Heart right ventricle (tissue), 16 donors: ENCODE measurements around the gene ASAP2. TPM values are rescaled to one million over a fixed set of nuclear protein-coding genes. Genes with fewer than 3 reads are reported as not detected.
A peak's percentile ranks its signal among the peaks of the same experiment; 100 is the strongest.

Experiments used
- ATAC-seq, 8 donors: fragments of 200-7000 bp; cut with Tn5 transposase; one replicate each; pipeline ENCODE4 v1.9.1; 2020; ENCODE audit warnings: mild to moderate bottlenecking in 8 of 8, moderate library complexity in 8 of 8, moderate number of reproducible peaks in 1 of 8
- DNase-seq, 2 donors: peaks; one replicate each; pipeline ENCODE4 v3.0.0-alpha.2; 2020
- H3K27ac ChIP-seq, 10 donors: fragments of 200-600 bp; sonication (generic) in 2 of 10; one replicate each; pipeline versions ENCODE4 v1.5.0 to v1.8.0; 2020 to 2022; ENCODE audit warnings: mild to moderate bottlenecking in 3 of 10
- H3K27me3 ChIP-seq, 7 donors: fragments of 200-600 bp; one replicate each; pipeline ENCODE4 v1.8.0; 2021 to 2022; ENCODE audit warnings: mild to moderate bottlenecking in 2 of 7
- H3K36me3 ChIP-seq, 9 donors: fragments of 200-600 bp; sonication (generic) in 1 of 9; one replicate each; pipeline versions ENCODE4 v1.5.0 to v1.8.0; 2020 to 2022; ENCODE audit warnings: mild to moderate bottlenecking in 2 of 9
- H3K4me1 ChIP-seq, 9 donors: fragments of 200-600 bp; sonication (generic) in 1 of 9; one replicate each; pipeline versions ENCODE4 v1.5.0 to v1.8.0; 2020 to 2022; ENCODE audit warnings: mild to moderate bottlenecking in 4 of 9
- H3K4me3 ChIP-seq, 10 donors: fragments of 200-600 bp; sonication (generic) in 2 of 10; one replicate each; pipeline versions ENCODE4 v1.5.0 to v1.8.0; 2020 to 2022; ENCODE audit warnings: mild to moderate bottlenecking in 7 of 10, moderate library complexity in 2 of 10
- H3K9me3 ChIP-seq, 11 donors: fragments of 200-600 bp in 10 of 11; sonication (generic) in 2 of 11; one replicate each; pipeline versions ENCODE4 v1.5.0 to v1.8.0; 2013 to 2022; ENCODE audit warnings: mild to moderate bottlenecking in 2 of 11, control low read depth in 1 of 11, moderate library complexity in 1 of 11
- WGBS, 2 donors: extraction: QIAGEN DNeasy Blood & Tissue Kit; methylation state at CpG; one replicate each; pipeline ENCODE4 v1.1.7; 2013; ENCODE audit warnings: inconsistent platforms in 1 of 2; 5-methylcytosine and 5-hydroxymethylcytosine counted together
- intact Hi-C, 10 donors: fragments of 100-400 bp; cut with DNase I; formaldehyde crosslinking; loops; one replicate each; pipeline versions ENCODE4 v1.11.1 to v1.14.2; 2022
- polyA plus RNA-seq, 2 donors: library from polyadenylated mRNA; stranded (reverse); fragments of 200-250 nt; gene quantifications; one replicate each; pipeline ENCODE4 v1.2.3, GENCODE V29; 2013
- total RNA-seq, 10 donors: library from RNA; stranded (reverse); fragmentation: NEBNext Ultra II Directional in 3 of 10; extraction: Animal tissue kit (Norgen Biotek cat#: 25700) in 3 of 10; gene quantifications; one replicate each; pipeline versions ENCODE4 v1.2.1 to v1.2.4, GENCODE V29; 2021 to 2023
- TF ChIP-seq, protein P1 (sequence below), 9 donors: fragments of 200-600 bp; sonication (generic) in 2 of 9; IDR thresholded peaks; one replicate each; pipeline versions ENCODE4 v1.5.0 to v1.8.0; 2021 to 2022; ENCODE audit warnings: antibody characterized with exemption in 9 of 9, mild to moderate bottlenecking in 5 of 9, moderate library complexity in 1 of 9
- donor health status: Arrhythmogenic right ventricular cardiomyopathy.
- donor health status: ischemic (EF 13 %, LVEDD 7.1; RV severe dilation, severe dysfunction).
- donor health status: healthy with polysubstance abuse.
- donor health status: DM: no; HTN: yes; CAD: no.
- donor health status: DM: no; HTN: no; CAD: no.
- donor health status: ischemic (EF 25% LVEDD 6.9; RV normal size, moderate dysfunction).
- donor health status: ischemic (EF 25% LVEDD 5.7; RV mildly dilated, moderate dysfunction).
- donor health status: healthy.
- donor health status: DM: yes; HTN: yes; CAD: no.
- donor health status: Ischemic cardiomyopathy.
- donor health status: ischemic (EF 35%, LVEDD 5.7; RV mildly dilated, moderate dysfunction).
- donor health status: nonischemic (EF 11% LVEDD 7.7; RV severe dilation, severe dysfunction).
- donor health status: DM: yes; HTN: yes; CAD: no.
- donor health status: PGD.
- donor health status: ischemic (EF 29% LVEDD 5.4; RV normal size, mild dysfunction).
- donor health status: nonischemic (EF 23%, LVEDD 6.1; RV moderate dilation, normal function).

The ASAP2 gene
- total and polyA plus RNA-seq, 12 donors, result 5.4 to 17.3 (median 11.8) TPM

DNA sequence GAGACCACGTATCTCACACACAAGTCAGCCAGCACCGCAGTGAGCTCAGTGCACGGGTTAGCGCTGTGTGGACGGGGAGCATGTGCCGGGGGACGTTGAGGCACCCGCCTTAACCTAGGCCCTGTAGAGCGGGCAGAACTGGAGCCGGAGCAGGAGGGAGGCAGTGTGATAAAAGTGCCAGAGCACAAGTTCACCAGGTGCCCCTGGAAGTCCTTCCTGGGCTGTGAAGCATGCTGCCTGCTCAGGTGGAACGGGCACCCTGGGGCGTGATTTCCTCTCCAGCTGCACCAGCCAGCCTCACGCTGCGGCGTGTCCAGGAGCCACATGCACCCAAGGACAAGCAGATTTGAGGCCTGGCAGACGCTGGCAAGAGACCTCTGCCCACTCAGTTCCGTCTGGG is 166.4 kb downstream of the ASAP2 start:
- ATAC-seq, result no peak
- H3K9me3 ChIP-seq, result no peaks in the 10 kb centered on the region
- H3K36me3 ChIP-seq, result peaks cover 0 to 99% (median 5%) of the 10 kb centered on the region in 9 donors
- H3K4me3 ChIP-seq, result no peak overlapping the region
- TF ChIP-seq, protein P1, sequence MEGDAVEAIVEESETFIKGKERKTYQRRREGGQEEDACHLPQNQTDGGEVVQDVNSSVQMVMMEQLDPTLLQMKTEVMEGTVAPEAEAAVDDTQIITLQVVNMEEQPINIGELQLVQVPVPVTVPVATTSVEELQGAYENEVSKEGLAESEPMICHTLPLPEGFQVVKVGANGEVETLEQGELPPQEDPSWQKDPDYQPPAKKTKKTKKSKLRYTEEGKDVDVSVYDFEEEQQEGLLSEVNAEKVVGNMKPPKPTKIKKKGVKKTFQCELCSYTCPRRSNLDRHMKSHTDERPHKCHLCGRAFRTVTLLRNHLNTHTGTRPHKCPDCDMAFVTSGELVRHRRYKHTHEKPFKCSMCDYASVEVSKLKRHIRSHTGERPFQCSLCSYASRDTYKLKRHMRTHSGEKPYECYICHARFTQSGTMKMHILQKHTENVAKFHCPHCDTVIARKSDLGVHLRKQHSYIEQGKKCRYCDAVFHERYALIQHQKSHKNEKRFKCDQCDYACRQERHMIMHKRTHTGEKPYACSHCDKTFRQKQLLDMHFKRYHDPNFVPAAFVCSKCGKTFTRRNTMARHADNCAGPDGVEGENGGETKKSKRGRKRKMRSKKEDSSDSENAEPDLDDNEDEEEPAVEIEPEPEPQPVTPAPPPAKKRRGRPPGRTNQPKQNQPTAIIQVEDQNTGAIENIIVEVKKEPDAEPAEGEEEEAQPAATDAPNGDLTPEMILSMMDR (IDR thresholded peaks at IDR 0.05), result no peak
- H3K27me3 ChIP-seq, result no peaks in the 10 kb centered on the region
- no peak for DNase-seq
- intact Hi-C loops, result loop anchor here in 2 of 10 donors (5.0 to 10.0 kb wide), 2 partner anchors 228 to 231 kb away; no protein-coding TSS in a partner anchor
- peaks cover 0 to 18% (median 13%) of the 10 kb centered on the region in 9 donors for H3K4me1 ChIP-seq
- 96 to 97% methylated on average over 17 of the region's 17 CpGs for WGBS, 2 donors
- H3K27ac ChIP-seq, result no peak overlapping the region

DNA sequence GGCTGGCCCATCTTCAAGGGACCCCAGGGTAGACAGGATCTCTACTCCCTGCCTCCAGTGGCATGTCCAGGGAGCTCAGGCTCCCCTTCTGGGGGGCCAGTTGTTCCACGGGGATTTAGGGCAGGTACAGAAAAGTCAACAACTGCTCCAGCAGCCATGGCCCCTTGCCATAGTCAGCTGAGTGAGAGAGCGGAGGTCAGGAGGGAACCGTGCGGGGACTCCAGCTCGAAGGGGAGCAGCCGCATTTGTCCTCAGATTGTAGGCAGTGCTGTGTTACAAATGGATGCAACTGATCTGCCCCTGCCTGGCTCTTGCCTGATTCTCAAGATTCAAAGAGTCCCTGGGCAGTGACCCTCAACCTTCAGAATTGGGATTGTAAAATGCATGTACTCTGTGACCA is 166.9 kb downstream of the ASAP2 start:
- Histone ChIP-seq H3K27ac (no peak overlapping the region), H3K4me3 (no peak overlapping the region), H3K9me3 (no peaks in the 10 kb centered on the region), H3K27me3 (no peaks in the 10 kb centered on the region), H3K36me3 (peaks cover 0 to 99% (median 5%) of the 10 kb centered on the region in 9 donors), H3K4me1 (peaks cover 0 to 22% (median 15%) of the 10 kb centered on the region in 9 donors)
- WGBS, 2 donors, result 91 to 93% methylated on average over 6 of the region's 6 CpGs
- ATAC-seq (no peak), DNase-seq (no peak)
- TF ChIP-seq, protein P1 (IDR thresholded peaks at IDR 0.05), result no peak
- intact Hi-C loops, result loop anchor here in 2 of 10 donors (5.0 to 10.0 kb wide), 2 partner anchors 229 to 231 kb away; no protein-coding TSS in a partner anchor

DNA sequence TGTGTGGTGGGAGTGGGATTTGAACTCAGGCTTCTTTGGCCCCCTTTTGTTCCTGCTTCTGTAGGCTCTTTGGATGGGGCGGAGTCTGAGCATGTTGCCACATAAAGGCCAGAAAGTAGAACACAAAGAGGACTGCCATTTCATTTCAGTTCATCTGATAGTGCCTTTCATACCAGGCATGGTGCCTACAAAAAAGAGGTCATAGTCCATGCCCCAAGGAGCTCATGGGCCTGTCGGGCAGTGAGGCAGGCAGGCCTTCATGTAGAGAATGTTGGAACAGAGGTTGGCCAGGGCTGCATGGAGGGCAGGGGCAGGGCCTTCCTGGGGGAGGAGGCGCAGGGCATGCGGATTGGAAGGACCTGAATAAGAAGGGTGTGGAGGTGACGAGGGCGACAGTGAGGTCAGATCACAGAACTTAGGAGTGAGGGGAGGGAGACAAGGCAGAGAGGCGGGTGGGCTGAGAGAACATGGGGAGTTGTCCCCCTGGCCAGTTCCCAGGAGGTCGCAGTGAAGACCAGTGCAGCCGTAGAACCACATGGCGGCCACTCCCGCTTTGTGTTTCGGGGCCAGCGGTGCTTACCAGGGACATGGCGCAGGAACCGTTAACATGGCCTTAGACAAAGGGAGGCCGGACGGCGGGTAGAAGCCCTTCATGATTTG is 167.6 kb downstream of the ASAP2 start:
- no peak for DNase-seq
- Histone ChIP-seq H3K9me3 (no peaks in the 10 kb centered on the region), H3K36me3 (peaks cover 0 to 99% (median 5%) of the 10 kb centered on the region in 9 donors), H3K27ac (no peak overlapping the region), H3K27me3 (no peaks in the 10 kb centered on the region), H3K4me1 (peaks cover 0 to 30% (median 22%) of the 10 kb centered on the region in 9 donors), H3K4me3 (no peak overlapping the region)
- no peak for ATAC-seq
- WGBS, 2 donors, result 92 to 96% methylated on average over 18 of the region's 18 CpGs
- intact Hi-C loops, result loop anchor here in 2 of 10 donors (5.0 to 10.0 kb wide), 2 partner anchors 229 to 232 kb away; no protein-coding TSS in a partner anchor
- TF ChIP-seq, protein P1 (IDR thresholded peaks at IDR 0.05), result no peak

DNA sequence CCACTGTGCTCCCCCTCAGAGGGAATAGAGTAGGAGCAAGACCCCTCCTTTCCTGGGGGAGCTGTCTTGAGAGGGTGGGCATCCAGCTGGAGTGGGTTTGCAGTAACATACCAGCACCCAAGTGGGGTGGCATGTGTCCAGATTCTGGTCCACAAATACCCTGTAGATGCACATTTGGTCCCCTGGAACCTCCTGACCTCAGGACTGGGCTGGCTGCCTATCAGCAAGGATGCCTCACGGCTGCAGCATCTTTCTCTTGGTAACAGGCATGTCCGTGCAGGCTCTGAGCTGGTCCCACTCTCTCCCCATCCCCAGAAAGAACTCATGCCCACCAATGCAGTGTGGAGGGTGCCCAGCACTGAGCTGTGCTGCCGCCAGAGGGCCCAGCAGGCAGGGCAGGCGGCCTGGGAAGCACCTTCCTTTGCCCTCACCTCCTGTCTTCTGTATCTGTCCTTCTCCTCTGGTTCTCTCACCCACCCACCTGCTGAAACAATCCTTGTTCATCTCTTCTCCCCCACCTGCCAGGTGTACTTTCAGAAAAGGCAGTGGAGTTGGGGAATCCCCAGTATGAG is 169.3 kb downstream of the ASAP2 start:
- WGBS, 2 donors, result 74 to 93% methylated on average over 4 of the region's 4 CpGs
- TF ChIP-seq, protein P1 (IDR thresholded peaks at IDR 0.05), result no peak
- Histone ChIP-seq H3K36me3 (peaks cover 0 to 99% (median 5%) of the 10 kb centered on the region in 9 donors), H3K9me3 (no peaks in the 10 kb centered on the region), H3K27ac (peak overlapping the region in 1 of 10 donors; percentile 6), H3K27me3 (no peaks in the 10 kb centered on the region), H3K4me3 (no peak overlapping the region), H3K4me1 (peaks cover 0 to 40% (median 29%) of the 10 kb centered on the region in 9 donors)
- no peak for ATAC-seq
- DNase-seq, result no peak
- intact Hi-C loops, result loop anchor here in 1 of 10 donors (10.0 kb wide), 1 partner anchor 231 kb away; no protein-coding TSS in a partner anchor
